ENCODE data around the gene GIT1. TPM values are rescaled to one million over a fixed set of nuclear protein-coding genes. Genes with fewer than 3 reads are reported as not detected.

Gene GIT1
- total and polyA plus RNA-seq, 2 of the 13 experiments (the other 11 are each of a cell fraction or from before 2014, with no cell fraction given): 14.2 to 30.8 TPM

GRCh38 chr17:29592850-29593551, 3.6 kb upstream of the GIT1 start, which contains the start of gene ANKRD13B (continued):
- TF ChIP-seq BRF2 (CRISPR knock-in tag; IDR thresholded peaks at IDR 0.05) (no peak), ZNF768 (CRISPR knock-in tag; IDR thresholded peaks at IDR 0.05) (peak; percentile 31; the same call in 1 of the 2 replicates), RERE (CRISPR knock-in tag; IDR thresholded peaks at IDR 0.05; ENCODE audit: low read depth) (no peak), SNAPC4 (CRISPR knock-in tag; IDR thresholded peaks at IDR 0.05) (no peak), BORCS8-MEF2B (CRISPR knock-in tag; IDR thresholded peaks at IDR 0.05) (no peak), ZMYM2 (CRISPR knock-in tag; IDR thresholded peaks at IDR 0.05) (no peak), THAP8 (CRISPR knock-in tag; IDR thresholded peaks at IDR 0.05; ENCODE audit: borderline replicate concordance) (no peak), ARNTL (CRISPR knock-in tag; IDR thresholded peaks at IDR 0.05) (no peak), ZNF24 (IDR thresholded peaks at IDR 0.05) (no peak), NCOA1 (CRISPR knock-in tag; IDR thresholded peaks at IDR 0.05) (no peak), NR2C2 (CRISPR knock-in tag; IDR thresholded peaks at IDR 0.05; ENCODE audit: borderline replicate concordance) (peak; percentile 63; the same call in 1 of the 2 replicates), ZSCAN30 (CRISPR knock-in tag; IDR thresholded peaks at IDR 0.05) (no peak), ARNT2 (CRISPR knock-in tag; IDR thresholded peaks at IDR 0.05; ENCODE audit: low read depth) (0 out of 2 replicates have a peak, but pooled peaks have one; percentile 26), PATZ1 (CRISPR knock-in tag; IDR thresholded peaks at IDR 0.05) (peak; percentile 48)
